Activated effector memory CD4-positive, alpha-beta T cell treated with anti-CD3 and anti-CD28 coated beads, Interleukin-2, amount 50 U/mL, for 16 hours (primary cell): ENCODE results near the gene EXPH5.
"Not testable (repeated sequence)": the region's sequence is repeated elsewhere in the genome, so short reads cannot be mapped to it uniquely, and the experiment has no call there.

Experiments
- DNase-seq: peaks from one replicate; pipeline ENCODE4 v3.0.0-alpha.2; 2020

The EXPH5 gene

GRCh38 chr11:108602818-108603217, 9.2 kb upstream of the EXPH5 start:
- DNase-seq = not testable (repeated sequence)

GRCh38 chr11:108601150-108601549, 7.6 kb upstream of the EXPH5 start:
- DNase-seq = no peak

- no peak for DNase-seq
Observed at GRCh38 chr11:108599978-108600377, 6.4 kb upstream of the EXPH5 start.

- no peak for DNase-seq
Observed at GRCh38 chr11:108597736-108598355, 4.3 kb upstream of the EXPH5 start.

- no peak for DNase-seq
Observed at GRCh38 chr11:108596701-108597100, 3.1 kb upstream of the EXPH5 start.

GRCh38 chr11:108593923-108594434, 411 bp upstream of the EXPH5 start:
- DNase-seq = no peak

GRCh38 chr11:108592591-108593213, 866 bp downstream of the EXPH5 start:
- DNase-seq = peak; percentile 78

- DNase-seq = no peak
Observed at GRCh38 chr11:108591893-108592292, 1.7 kb downstream of the EXPH5 start.

GRCh38 chr11:108589136-108589535, 4.4 kb downstream of the EXPH5 start:
- DNase-seq = no peak

GRCh38 chr11:108588287-108588686, 5.3 kb downstream of the EXPH5 start:
- DNase-seq = no peak

GRCh38 chr11:108587109-108587508, 6.5 kb downstream of the EXPH5 start:
- no peak for DNase-seq

- DNase-seq = no peak
Observed at GRCh38 chr11:108586600-108586999, 7.0 kb downstream of the EXPH5 start.

GRCh38 chr11:108586185-108586584, 7.4 kb downstream of the EXPH5 start:
- DNase-seq = not testable (repeated sequence)

- no peak for DNase-seq
Observed at GRCh38 chr11:108584973-108585372, 8.6 kb downstream of the EXPH5 start.

GRCh38 chr11:108580645-108581044, 12.9 kb downstream of the EXPH5 start:
- DNase-seq = no peak

- no peak for DNase-seq
Observed at GRCh38 chr11:108580043-108580442, 13.5 kb downstream of the EXPH5 start.

GRCh38 chr11:108576523-108576922, 17.0 kb downstream of the EXPH5 start:
- DNase-seq = no peak

- no peak for DNase-seq
Observed at GRCh38 chr11:108574675-108575074, 18.9 kb downstream of the EXPH5 start.

GRCh38 chr11:108571001-108571400, 22.6 kb downstream of the EXPH5 start:
- DNase-seq = no peak

GRCh38 chr11:108569896-108570295, 23.7 kb downstream of the EXPH5 start:
- DNase-seq = no peak

- DNase-seq = no peak
Observed at GRCh38 chr11:108568195-108568858, 25.2 kb downstream of the EXPH5 start.

- no peak for DNase-seq
Observed at GRCh38 chr11:108565653-108566052, 27.9 kb downstream of the EXPH5 start.

GRCh38 chr11:108562746-108563581, 30.6 kb downstream of the EXPH5 start:
- no peak for DNase-seq
